Upper lobe of left lung (tissue), 6 donors: ENCODE measurements around the gene MGST3. TPM values are rescaled to one million over a fixed set of nuclear protein-coding genes. Genes with fewer than 3 reads are reported as not detected.

ENCODE experiments used
- ATAC-seq, 2 donors: fragments of 200-7000 bp; cut with Tn5 transposase; one replicate each; pipeline ENCODE4 v1.9.1; 2022; ENCODE audit warnings: mild to moderate bottlenecking in 2 of 2, moderate library complexity in 2 of 2; ENCODE audit not compliant: low FRiP score in 2 of 2
- DNase-seq, 2 donors: peaks; one replicate each; pipeline ENCODE4 v3.0.0-alpha.2; 2019 to 2020
- H3K27ac ChIP-seq, 4 donors: fragments of 200-600 bp; sonication (generic); one replicate each; pipeline ENCODE4 v1.5.1; 2016 to 2019
- H3K27me3 ChIP-seq, 4 donors: fragments of 200-600 bp; sonication (generic); one replicate each; pipeline ENCODE4 v1.5.1; 2017 to 2019
- H3K36me3 ChIP-seq, 4 donors: fragments of 200-600 bp; sonication (generic); one replicate each; pipeline ENCODE4 v1.5.1; 2016 to 2019
- H3K4me1 ChIP-seq, 4 donors: fragments of 200-600 bp; sonication (generic); one replicate each; pipeline ENCODE4 v1.5.1; 2018 to 2019
- H3K4me3 ChIP-seq, 4 donors: fragments of 200-600 bp; sonication (generic); one replicate each; pipeline ENCODE4 v1.5.1; 2017 to 2019; ENCODE audit warnings: mild to moderate bottlenecking in 2 of 4, moderate library complexity in 1 of 4
- H3K9me3 ChIP-seq, 4 donors: fragments of 200-600 bp; sonication (generic); one replicate each; pipeline ENCODE4 v1.5.1; 2018 to 2019
- CTCF ChIP-seq, 6 experiments: fragments of 450-650 bp in 4 of 6; fragments of 200-600 bp in 2 of 6; sonication (generic) in 2 of 6; IDR thresholded peaks; one replicate each; pipeline ENCODE4 v1.5.1; 2016 to 2019; ENCODE audit warnings: antibody characterized with exemption in 6 of 6
- EP300 ChIP-seq, 4 donors: sonication (generic); formaldehyde crosslinking; IDR thresholded peaks; one replicate each; pipeline ENCODE4 v1.5.1; 2017; ENCODE audit warnings: antibody characterized with exemption in 4 of 4, control low read depth in 2 of 4
- POLR2A ChIP-seq, 4 donors: fragments of 450-650 bp; IDR thresholded peaks; one replicate each; pipeline ENCODE4 v1.5.1; 2016 to 2017; ENCODE audit warnings: antibody characterized with exemption in 4 of 4, mild to moderate bottlenecking in 2 of 4
- POLR2AphosphoS5 ChIP-seq, 2 donors: sonication (generic); formaldehyde crosslinking; IDR thresholded peaks; one replicate each; pipeline ENCODE4 v1.5.1; 2017; ENCODE audit warnings: antibody characterized with exemption in 2 of 2
- WGBS, 2 donors: methylation state at CpG; one replicate each; pipeline ENCODE4 v1.1.5; 2017 to 2018; 5-methylcytosine and 5-hydroxymethylcytosine counted together
- total RNA-seq, 6 donors: library from RNA; depleted of rRNA in 4 of 6; stranded (reverse); fragments of >200 nt in 4 of 6; gene quantifications; one replicate each; pipeline versions ENCODE4 v1.1.0 to v1.2.1, GENCODE V29; 2016 to 2021
- donor health status: DM: no; HTN: no; CAD: no; lungs with moderate emphysema.
- donor health status: DM: no; HTN: yes; CAD: no; lungs with severe emphysema.

Gene MGST3
- total RNA-seq, 6 donors from 2014 or later = 49.2 to 250 (median 202) TPM

GRCh38 chr1:165659581-165659895, 28.5 kb downstream of the MGST3 start:
- Histone ChIP-seq H3K4me3 (no peak overlapping the region), H3K27me3 (no peaks in the 10 kb centered on the region), H3K27ac (peak overlapping the region in 1 of 4 donors; percentile 18), H3K4me1 (no peaks in the 10 kb centered on the region), H3K9me3 (no peaks in the 10 kb centered on the region), H3K36me3 (peaks cover 15 to 81% (median 36%) of the 10 kb centered on the region in 4 donors)
- no peak for ATAC-seq
- WGBS, 2 donors = 39 to 83% methylated on average over 3 of the region's 3 CpGs
- TF ChIP-seq POLR2A (IDR thresholded peaks at IDR 0.05) (no peak), POLR2AphosphoS5 (IDR thresholded peaks at IDR 0.05) (no peak), CTCF (IDR thresholded peaks at IDR 0.05) (no peak), EP300 (IDR thresholded peaks at IDR 0.05) (no peak)
- no peak for DNase-seq

- Histone ChIP-seq H3K27me3 (no peaks in the 10 kb centered on the region), H3K27ac (no peak overlapping the region), H3K9me3 (no peaks in the 10 kb centered on the region), H3K36me3 (peaks cover 15 to 77% (median 27%) of the 10 kb centered on the region in 4 donors), H3K4me3 (no peak overlapping the region), H3K4me1 (peaks cover 0 to 11% (median 6%) of the 10 kb centered on the region in 4 donors)
- no peak for TF ChIP-seq POLR2AphosphoS5 (IDR thresholded peaks at IDR 0.05)
- no peak for TF ChIP-seq CTCF (IDR thresholded peaks at IDR 0.05)
- no peak for TF ChIP-seq EP300 (IDR thresholded peaks at IDR 0.05)
- no peak for TF ChIP-seq POLR2A (IDR thresholded peaks at IDR 0.05)
- 91% methylated on average over 2 of the region's 2 CpGs for WGBS, 2 donors
- no peak for ATAC-seq
- no peak for DNase-seq
Measured at GRCh38 chr1:165661703-165662102, 30.7 kb downstream of the MGST3 start.

- Histone ChIP-seq H3K4me1 (peaks cover 0 to 12% (median 8%) of the 10 kb centered on the region in 4 donors), H3K9me3 (no peaks in the 10 kb centered on the region), H3K27me3 (no peaks in the 10 kb centered on the region), H3K36me3 (peaks cover 12 to 78% (median 30%) of the 10 kb centered on the region in 4 donors), H3K27ac (no peak overlapping the region), H3K4me3 (no peak overlapping the region)
- DNase-seq (no peak), ATAC-seq (no peak)
- no peak for TF ChIP-seq POLR2A (IDR thresholded peaks at IDR 0.05)
- TF ChIP-seq POLR2AphosphoS5 (IDR thresholded peaks at IDR 0.05) = no peak
- no peak for TF ChIP-seq EP300 (IDR thresholded peaks at IDR 0.05)
- no peak for TF ChIP-seq CTCF (IDR thresholded peaks at IDR 0.05)
- whole genome bisulfite sequencing, 2 donors = 82 to 89% methylated on average over 3 of the region's 3 CpGs
Measured at GRCh38 chr1:165662186-165662585, 31.2 kb downstream of the MGST3 start.

GRCh38 chr1:165666152-165666825, 35.3 kb downstream of the MGST3 start:
- DNase-seq = peak in 1 of 2 donors; percentile 30
- Histone ChIP-seq H3K4me1 (peaks cover 0 to 18% (median 9%) of the 10 kb centered on the region in 4 donors), H3K27ac (no peak overlapping the region), H3K9me3 (no peaks in the 10 kb centered on the region), H3K4me3 (no peak overlapping the region), H3K36me3 (peaks cover 25 to 86% (median 36%) of the 10 kb centered on the region in 4 donors), H3K27me3 (no peaks in the 10 kb centered on the region)
- WGBS, 2 donors = 39 to 55% methylated on average over 5 of the region's 5 CpGs
- TF ChIP-seq POLR2AphosphoS5 (IDR thresholded peaks at IDR 0.05) = no peak
- no peak for TF ChIP-seq CTCF (IDR thresholded peaks at IDR 0.05)
- peak in 1 of 4 donors; percentile 51 for TF ChIP-seq EP300 (IDR thresholded peaks at IDR 0.05)
- no peak for TF ChIP-seq POLR2A (IDR thresholded peaks at IDR 0.05)
- ATAC-seq = no peak

GRCh38 chr1:165668184-165668583, 37.1 kb downstream of the MGST3 start:
- Histone ChIP-seq H3K27me3 (no peaks in the 10 kb centered on the region), H3K4me1 (peaks cover 0 to 20% (median 10%) of the 10 kb centered on the region in 4 donors), H3K36me3 (peaks cover 22 to 81% (median 33%) of the 10 kb centered on the region in 4 donors), H3K9me3 (no peaks in the 10 kb centered on the region), H3K4me3 (no peak overlapping the region), H3K27ac (no peak overlapping the region)
- DNase-seq (no peak), ATAC-seq (no peak)
- TF ChIP-seq POLR2A (IDR thresholded peaks at IDR 0.05) = no peak
- TF ChIP-seq EP300 (IDR thresholded peaks at IDR 0.05) = no peak
- no peak for TF ChIP-seq CTCF (IDR thresholded peaks at IDR 0.05)
- no peak for TF ChIP-seq POLR2AphosphoS5 (IDR thresholded peaks at IDR 0.05)
- 93 to 97% methylated on average over 3 of the region's 3 CpGs for WGBS, 2 donors
